SK-N-SH treated with all-trans-retinoic acid at 6 μM for 48 hours (cell line): ENCODE measurements around the gene NDUFV3.

Experiments
- ARNTL ChIP-seq: fragments of 450-650 bp; formaldehyde crosslinking; IDR thresholded peaks from 2 replicates; pipeline ENCODE4 v1.5.0; 2020; ENCODE audit warnings: low read depth, mild to moderate bottlenecking, moderate library complexity, borderline replicate concordance
- CREB5 ChIP-seq: fragments of 250-450 bp; sonication (Bioruptor Pico); IDR thresholded peaks from 2 replicates; pipeline ENCODE4 v1.5.1; 2020; ENCODE audit warnings: low read depth, mild to moderate bottlenecking, moderate library complexity
- CSDC2 ChIP-seq: fragments of 250-450 bp; sonication (Bioruptor Pico); IDR thresholded peaks from 2 replicates; pipeline ENCODE4 v1.5.0; 2020; ENCODE audit warnings: mild to moderate bottlenecking, moderate library complexity
- CSRNP3 ChIP-seq: fragments of 250-450 bp; sonication (Bioruptor Pico); IDR thresholded peaks from 2 replicates; pipeline ENCODE4 v1.5.1; 2021; ENCODE audit warnings: mild to moderate bottlenecking, moderate library complexity
- GLIS3 ChIP-seq: fragments of 250-450 bp; sonication (Bioruptor Pico); IDR thresholded peaks from 2 replicates; pipeline ENCODE4 v1.5.0; 2020; ENCODE audit warnings: mild to moderate bottlenecking, moderate library complexity
- PATZ1 ChIP-seq: fragments of 250-450 bp; sonication (Bioruptor Pico); IDR thresholded peaks from 2 replicates; pipeline ENCODE4 v1.8.0; 2020; ENCODE audit warnings: mild to moderate bottlenecking, moderate library complexity, borderline replicate concordance

- TF ChIP-seq ARNTL (CRISPR knock-in tag) (no peak), CREB5 (CRISPR knock-in tag) (no peak), PATZ1 (CRISPR knock-in tag) (no peak), CSRNP3 (no peak), CSDC2 (CRISPR knock-in tag) (no peak), GLIS3 (CRISPR knock-in tag) (no peak)
Measured at GRCh38 chr21:42864286-42864685, 28.8 kb upstream of the NDUFV3 start.
